Measurements from ENCODE around the gene ETS1. TPM values are rescaled to one million over a fixed set of nuclear protein-coding genes. Genes with fewer than 3 reads are reported as not detected.

ETS1 gene
- polyA plus RNA-seq, 1 experiment = 32.3 TPM

GRCh38 chr11:128550261-128550821 lies 37.0 kb downstream of the ETS1 start:
- no peaks in the 10 kb centered on the region; the same call in 1 of the 2 replicates for H3K9me3 ChIP-seq (ENCODE audit: control insufficient read depth, insufficient read depth, low read length)

GRCh38 chr11:128549256-128549944 lies 38.0 kb downstream of the ETS1 start:
- no peak for DNase-seq (ENCODE audit: low read depth, low spot score)
- ChIA-PET CTCF (interaction anchor here (1.3 to 3.5 kb wide), 3 partner anchors 20 to 392 kb away, joined by 3 to 14 read pairs (median 4); no protein-coding TSS in a partner anchor), POLR2A (interaction anchor here (0.6 to 0.9 kb wide), 3 partner anchors 19 to 299 kb away, joined by 3 to 4 read pairs (median 4); no protein-coding TSS in a partner anchor)
- no peak for TF ChIP-seq CTCF (IDR thresholded peaks at IDR 0.05; ENCODE audit: low read depth, low read length)
- Histone ChIP-seq H3K27ac (ENCODE audit: low read depth, low read length) (no peak overlapping the region), H3K27me3 (ENCODE audit: control insufficient read depth, insufficient read depth, low read length) (no peaks in the 10 kb centered on the region), H3K4me3 (ENCODE audit: low read depth, low read length) (peak overlapping the region; percentile 40), H3K9me3 (ENCODE audit: control insufficient read depth, insufficient read depth, low read length) (no peaks in the 10 kb centered on the region; the same call in 1 of the 2 replicates)

More at GRCh38 chr11:128550261-128550821, 37.0 kb downstream of the ETS1 start:
- H3K27me3 ChIP-seq (ENCODE audit: control insufficient read depth, insufficient read depth, low read length) = no peaks in the 10 kb centered on the region
- no peak overlapping the region for H3K27ac ChIP-seq (ENCODE audit: low read depth, low read length)
- POLR2A ChIA-PET = interaction anchor here (0.6 kb wide), 1 partner anchor 298 kb away, joined by 4 read pairs; no protein-coding TSS in a partner anchor
- TF ChIP-seq CTCF (IDR thresholded peaks at IDR 0.05; ENCODE audit: low read depth, low read length) = no peak
- DNase-seq (ENCODE audit: low read depth, low spot score) = no peak
- no peak overlapping the region for H3K4me3 ChIP-seq (ENCODE audit: low read depth, low read length)
- CTCF ChIA-PET = interaction anchor here (1.3 to 3.5 kb wide), 2 partner anchors 378 to 393 kb away, joined by 3 to 14 read pairs; no protein-coding TSS in a partner anchor

- ChIA-PET CTCF (interaction anchor here (1.4 to 3.5 kb wide), 3 partner anchors 19 to 376 kb away, joined by 3 to 14 read pairs (median 4); no protein-coding TSS in a partner anchor), POLR2A (interaction anchor here (0.6 to 0.9 kb wide), 2 partner anchors 19 to 68 kb away, joined by 3 to 4 read pairs; no protein-coding TSS in a partner anchor)
- Histone ChIP-seq H3K27ac (ENCODE audit: low read depth, low read length) (peak overlapping the region; percentile 11), H3K4me3 (ENCODE audit: low read depth, low read length) (peak overlapping the region; percentile 40), H3K27me3 (ENCODE audit: control insufficient read depth, insufficient read depth, low read length) (no peaks in the 10 kb centered on the region), H3K9me3 (ENCODE audit: control insufficient read depth, insufficient read depth, low read length) (no peaks in the 10 kb centered on the region; the same call in 1 of the 2 replicates)
- no peak for DNase-seq (ENCODE audit: low read depth, low spot score)
- TF ChIP-seq CTCF (IDR thresholded peaks at IDR 0.05; ENCODE audit: low read depth, low read length) = no peak
These were observed 38.6 kb downstream of the ETS1 start for GRCh38 chr11:128548649-128549255.

GRCh38 chr11:128547946-128548648 lies 39.3 kb downstream of the ETS1 start:
- no peak for TF ChIP-seq CTCF (IDR thresholded peaks at IDR 0.05; ENCODE audit: low read depth, low read length)
- Histone ChIP-seq H3K27ac (ENCODE audit: low read depth, low read length) (peak overlapping the region; percentile 11), H3K4me3 (ENCODE audit: low read depth, low read length) (peak overlapping the region; percentile 40), H3K9me3 (ENCODE audit: control insufficient read depth, insufficient read depth, low read length) (no peaks in the 10 kb centered on the region; the same call in 1 of the 2 replicates), H3K27me3 (ENCODE audit: control insufficient read depth, insufficient read depth, low read length) (no peaks in the 10 kb centered on the region)
- ChIA-PET CTCF (interaction anchor here (0.8 to 3.5 kb wide), 4 partner anchors 18 to 376 kb away, joined by 3 to 14 read pairs (median 4); no protein-coding TSS in a partner anchor), POLR2A (no interaction called here)
- DNase-seq (ENCODE audit: low read depth, low spot score) = no peak

All from AG04450 (cell line).